ENCODE measurements around the gene EDNRA. TPM values are rescaled to one million over a fixed set of nuclear protein-coding genes. Genes with fewer than 3 reads are reported as not detected.
A peak's percentile ranks its signal among the peaks of the same experiment; 100 is the strongest.

The EDNRA gene
- total and polyA plus RNA-seq, 2 of the 4 experiments (the other 2 are of a cell fraction) = 3.8 to 6.5 TPM

GRCh38 chr4:147542229-147542990, 61.5 kb downstream of the EDNRA start (continued):
- TF ChIP-seq MXI1 (IDR thresholded peaks at IDR 0.05; ENCODE audit: borderline replicate concordance, low read depth, low read length) = no peak

GRCh38 chr4:147543034-147543433, 62.1 kb downstream of the EDNRA start:
- no peak for ATAC-seq (ENCODE audit: low read depth)
- peaks cover 6% of the 10 kb centered on the region for H3K36me3 ChIP-seq (ENCODE audit: control insufficient read depth, insufficient read depth, low read length)
- peak; percentile 73 for DNase-seq
- intact Hi-C loops (cut with micrococcal nuclease) (no loop called here), dilution Hi-C loops (cut with HindIII; ENCODE audit: low sequenced_read_pairs, unreplicated experiment) (no loop called here), in situ Hi-C loops (cut with MboI; ENCODE audit: low sequenced_read_pairs) (no loop called here)
- no peak overlapping the region; the same call in 1 of the 2 replicates for H3K18ac ChIP-seq (ENCODE audit: low read depth, low read length)
- peaks cover 14% of the 10 kb centered on the region for H3K4me1 ChIP-seq (ENCODE audit: control insufficient read depth, insufficient read depth, low read length)
- H2AK9ac ChIP-seq (replicated peaks; ENCODE audit: low read depth, low read length, poor library complexity) = no peak overlapping the region
- H3K79me1 ChIP-seq (ENCODE audit: low read depth in 1 of 2, low read length in 2 of 2) = peaks cover 0 to 13% of the 10 kb centered on the region in 2 experiments; a peak in 2 of 4 replicates
- H3K4ac ChIP-seq (ENCODE audit: low read depth, low read length) = no peak overlapping the region; the same call in 1 of the 2 replicates
- H3K9me1 ChIP-seq (ENCODE audit: insufficient read depth, low read length) = peaks cover 13% of the 10 kb centered on the region
- peak overlapping the region; percentile 94; the same call in 1 of the 3 replicates for H2BK15ac ChIP-seq (ENCODE audit: low read depth, low read length)
- no peak overlapping the region for H3K4me3 ChIP-seq (ENCODE audit: insufficient read depth, low read depth, low read length)
- H4K91ac ChIP-seq (ENCODE audit: insufficient read depth, low read depth, low read length) = no peak overlapping the region
- POLR2A ChIA-PET (ENCODE audit: unreplicated experiment) = interaction anchor here (0.6 kb wide), 1 partner anchor 97 kb away, joined by 4 read pairs; no protein-coding TSS in a partner anchor
- H3K9ac ChIP-seq (ENCODE audit: low read depth, low read length) = no peak overlapping the region
- TF ChIP-seq CTCF (conservative IDR thresholded peaks at IDR 0.05; ENCODE audit: low read depth, low read length) = no peak
- no peak for TF ChIP-seq CEBPB (IDR thresholded peaks at IDR 0.05; ENCODE audit: low read depth, low read length)
- no peak for TF ChIP-seq BHLHE40 (IDR thresholded peaks at IDR 0.05; ENCODE audit: low read depth, low read length)
- no peak for TF ChIP-seq SMC3 (IDR thresholded peaks at IDR 0.05; ENCODE audit: low read depth, low read length)
- TF ChIP-seq RAD21 (IDR thresholded peaks at IDR 0.05; ENCODE audit: low read length) = no peak
- peak overlapping the region; percentile 80 for H2BK5ac ChIP-seq (ENCODE audit: low read depth, low read length, poor library complexity, severe bottlenecking)
- H3K23ac ChIP-seq (ENCODE audit: low read depth, low read length) = no peak overlapping the region
- BruUV-seq (replicated peaks) = no TSS peak
- H3K27me3 ChIP-seq (ENCODE audit: control insufficient read depth, insufficient read depth, low read length) = no peaks in the 10 kb centered on the region
- H2AFZ ChIP-seq (replicated peaks; ENCODE audit: low read length, poor library complexity) = no peak overlapping the region
- H3K9me3 ChIP-seq (ENCODE audit: control insufficient read depth, insufficient read depth, low read length) = no peaks in the 10 kb centered on the region
- peak overlapping the region; percentile 88 for H2BK120ac ChIP-seq (ENCODE audit: low read depth, low read length)
- CTCF ChIA-PET = interaction anchor here (0.6 kb wide), 1 partner anchor 153 kb away, joined by 3 read pairs; no protein-coding TSS in a partner anchor
- H3K4me2 ChIP-seq (ENCODE audit: low read depth, low read length) = no peak overlapping the region
- peak overlapping the region; percentile 55; the same call in 1 of the 2 replicates for H3K14ac ChIP-seq (replicated peaks; ENCODE audit: low read depth, low read length)
- H4K8ac ChIP-seq (ENCODE audit: low read depth in 2 of 2, low read length in 2 of 2) = peak overlapping the region in 1 of 2 experiments; percentile 71; a peak in 3 of 4 replicates
- H2BK20ac ChIP-seq (ENCODE audit: low read depth, low read length) = peak overlapping the region; percentile 91
- no peaks in the 10 kb centered on the region for H4K20me1 ChIP-seq (ENCODE audit: insufficient read depth, low read length)
- WGBS, 2 experiments (ENCODE audit: extremely low coverage in 2 of 2, insufficient read length in 1 of 2) = no CpG with 5 or more reads among the region's 1 CpG
- H3K27ac ChIP-seq (ENCODE audit: insufficient read depth, low read length) = no peak overlapping the region
- no peak overlapping the region; the same call in 1 of the 2 replicates for H4K5ac ChIP-seq (ENCODE audit: low read depth, low read length)
- H2AK5ac ChIP-seq (ENCODE audit: low read depth, low read length) = no peak overlapping the region
- H3K56ac ChIP-seq (ENCODE audit: extremely low read depth, insufficient read depth, low read length) = no peak overlapping the region

Measured in IMR-90 (cell line).